HK-2 (cell line): Measurements from ENCODE around the gene DNAJB6.

Source experiments
- DNase-seq: peaks from one replicate; pipeline ENCODE4 v3.0.0-alpha.2; 2018; ENCODE audit not compliant: unreplicated experiment

The DNAJB6 gene

GRCh38 chr7:157368955-157369354 is 32.2 kb downstream of the DNAJB6 start:
- DNase-seq: no peak

DNA sequence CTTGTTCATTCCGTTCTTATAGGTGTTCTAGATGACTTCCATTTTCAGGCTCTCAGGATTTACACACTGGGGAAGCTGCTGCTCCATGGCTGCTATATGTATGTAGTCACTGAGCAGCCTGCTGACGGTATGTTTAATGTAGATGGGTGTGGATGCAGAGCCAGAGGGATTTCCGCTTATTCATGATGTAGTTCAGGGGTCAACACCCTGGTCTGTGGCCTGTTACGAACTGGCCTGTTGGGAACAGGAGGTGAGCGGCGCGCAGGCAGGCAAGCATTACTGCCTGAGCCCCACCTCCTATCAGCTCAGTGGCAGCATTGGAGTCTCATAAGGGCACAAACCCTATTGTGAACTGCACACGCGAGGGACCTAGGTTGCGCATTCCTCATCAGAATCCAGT is 33.9 kb downstream of the DNAJB6 start:
- DNase-seq: no peak

DNA sequence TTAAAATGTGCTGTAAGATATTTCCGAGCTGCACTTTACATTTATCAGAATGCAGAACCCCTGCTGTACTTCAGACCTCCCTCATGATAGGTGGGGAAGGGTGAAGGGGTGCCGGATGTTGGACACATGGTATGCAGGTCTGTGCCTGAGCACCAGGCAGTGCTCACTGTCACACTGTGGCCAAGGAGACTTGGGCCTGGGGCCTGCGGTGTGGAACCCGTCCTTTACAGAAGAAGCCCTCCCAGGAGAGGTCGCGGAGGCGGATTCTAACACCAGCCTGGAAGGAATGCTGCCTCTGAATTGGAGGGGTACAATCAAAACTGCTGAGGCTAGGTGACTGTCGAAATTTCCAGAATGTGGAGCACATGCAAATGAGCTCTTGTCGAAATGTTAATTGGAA is 34.5 kb downstream of the DNAJB6 start:
- DNase-seq: no peak

- no peak for DNase-seq
Measured at GRCh38 chr7:157372300-157373232, 35.8 kb downstream of the DNAJB6 start.

DNA sequence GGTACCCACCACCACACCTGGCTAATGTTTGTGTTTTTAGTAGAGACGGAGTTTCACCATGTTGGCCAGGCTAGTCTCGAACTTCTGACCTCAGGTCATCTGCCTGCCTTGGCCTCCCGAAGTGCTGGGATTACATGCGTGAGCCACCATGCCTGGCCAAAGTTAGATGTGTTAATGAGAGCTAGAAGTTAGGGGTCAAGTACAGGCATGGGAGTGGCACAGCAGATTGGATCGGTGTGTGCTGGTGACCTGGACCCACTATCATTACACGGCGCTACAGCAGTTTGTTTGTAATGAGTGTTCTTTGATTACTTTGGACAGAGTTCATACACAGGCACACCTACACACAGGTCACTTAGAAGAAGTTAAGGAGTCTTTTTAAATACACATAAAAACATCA is 36.7 kb downstream of the DNAJB6 start:
- no peak for DNase-seq

GRCh38 chr7:157375410-157375809 is 38.6 kb downstream of the DNAJB6 start:
- no peak for DNase-seq

- no peak for DNase-seq
Measured at GRCh38 chr7:157377436-157378124, 40.8 kb downstream of the DNAJB6 start.

DNA sequence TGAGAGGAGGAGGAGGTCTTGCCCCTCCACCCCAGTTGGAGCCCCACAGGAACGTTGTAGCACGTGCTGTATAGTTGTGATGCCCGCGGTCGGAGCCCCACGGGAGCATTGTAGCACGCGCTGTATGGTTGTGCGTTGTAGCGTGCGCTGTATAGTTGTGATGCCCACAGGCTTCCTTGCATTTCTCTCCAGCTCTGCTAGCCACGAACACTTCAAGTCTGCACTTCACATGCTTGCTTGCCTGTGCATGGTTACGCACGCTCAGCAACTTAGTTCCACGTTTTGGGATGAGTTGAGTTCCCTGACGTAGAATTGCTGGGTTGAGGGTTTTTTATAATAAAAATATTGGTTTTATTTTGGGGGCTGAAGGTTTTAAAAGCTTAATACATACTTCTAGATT is 41.6 kb downstream of the DNAJB6 start:
- DNase-seq: no peak

GRCh38 chr7:157379493-157379892 is 42.7 kb downstream of the DNAJB6 start:
- no peak for DNase-seq

GRCh38 chr7:157380416-157380815 is 43.6 kb downstream of the DNAJB6 start:
- DNase-seq: no peak

DNA sequence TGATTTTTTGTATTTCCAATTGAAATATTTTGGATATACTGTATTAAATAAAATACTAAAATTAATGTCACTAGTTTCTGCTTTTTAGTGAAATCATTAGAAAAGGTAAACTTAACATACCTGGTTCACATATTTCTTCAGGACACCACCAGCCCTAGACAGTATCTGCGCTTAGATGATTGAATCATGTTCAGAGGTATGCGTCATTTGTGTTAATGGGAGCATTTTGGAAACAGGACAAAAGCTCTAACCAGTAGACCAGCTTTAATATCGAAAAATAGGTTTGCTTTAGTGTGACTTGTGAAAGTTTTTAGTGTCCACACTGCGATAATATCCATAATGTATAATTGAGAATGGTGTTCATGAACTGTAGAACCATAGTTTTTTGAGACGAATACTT is 47.1 kb downstream of the DNAJB6 start:
- no peak for DNase-seq

GRCh38 chr7:157384301-157384700 is 47.5 kb downstream of the DNAJB6 start:
- no peak for DNase-seq

GRCh38 chr7:157386979-157387800 is 50.4 kb downstream of the DNAJB6 start:
- DNase-seq: peak; percentile 77

GRCh38 chr7:157388301-157388700 is 51.5 kb downstream of the DNAJB6 start:
- DNase-seq: no peak

DNA sequence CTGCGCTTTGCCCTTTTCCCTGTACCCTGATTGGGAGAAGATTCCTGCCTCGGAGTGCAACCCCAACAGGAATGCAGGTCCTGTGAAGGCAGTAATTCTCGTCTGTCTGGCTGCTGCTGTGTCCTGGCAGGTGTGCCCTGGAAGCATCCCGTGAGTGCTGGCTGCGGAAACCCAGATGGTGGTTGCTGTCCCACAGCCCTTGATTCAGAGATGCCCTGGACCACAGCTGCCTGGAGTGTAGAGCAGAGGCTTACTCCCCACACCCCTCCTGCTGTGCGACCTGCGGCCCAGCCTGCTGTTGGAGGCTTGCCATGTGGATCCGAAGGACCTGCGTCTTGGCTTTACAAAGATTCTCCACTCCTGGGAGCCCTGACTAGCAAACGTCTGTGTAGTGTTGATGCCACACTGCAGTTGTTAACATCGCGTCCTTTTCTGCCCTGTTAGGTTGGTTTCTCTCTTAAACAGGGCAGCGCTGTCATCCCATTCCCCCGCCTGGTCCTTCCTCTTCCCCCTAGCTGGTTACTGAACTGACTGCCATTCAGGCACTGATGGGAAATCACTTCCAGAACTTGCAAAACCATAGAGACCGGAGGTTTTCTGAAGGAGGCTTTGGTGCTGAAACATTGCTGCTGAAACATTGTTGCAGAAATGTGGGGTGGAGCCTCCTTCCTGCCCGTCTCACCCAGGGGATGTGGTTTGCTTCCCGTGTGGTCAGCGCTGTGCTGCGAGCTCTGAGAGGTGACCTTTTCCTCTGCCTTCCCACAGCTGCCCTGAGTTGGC is 53.3 kb downstream of the DNAJB6 start:
- no peak for DNase-seq

DNA sequence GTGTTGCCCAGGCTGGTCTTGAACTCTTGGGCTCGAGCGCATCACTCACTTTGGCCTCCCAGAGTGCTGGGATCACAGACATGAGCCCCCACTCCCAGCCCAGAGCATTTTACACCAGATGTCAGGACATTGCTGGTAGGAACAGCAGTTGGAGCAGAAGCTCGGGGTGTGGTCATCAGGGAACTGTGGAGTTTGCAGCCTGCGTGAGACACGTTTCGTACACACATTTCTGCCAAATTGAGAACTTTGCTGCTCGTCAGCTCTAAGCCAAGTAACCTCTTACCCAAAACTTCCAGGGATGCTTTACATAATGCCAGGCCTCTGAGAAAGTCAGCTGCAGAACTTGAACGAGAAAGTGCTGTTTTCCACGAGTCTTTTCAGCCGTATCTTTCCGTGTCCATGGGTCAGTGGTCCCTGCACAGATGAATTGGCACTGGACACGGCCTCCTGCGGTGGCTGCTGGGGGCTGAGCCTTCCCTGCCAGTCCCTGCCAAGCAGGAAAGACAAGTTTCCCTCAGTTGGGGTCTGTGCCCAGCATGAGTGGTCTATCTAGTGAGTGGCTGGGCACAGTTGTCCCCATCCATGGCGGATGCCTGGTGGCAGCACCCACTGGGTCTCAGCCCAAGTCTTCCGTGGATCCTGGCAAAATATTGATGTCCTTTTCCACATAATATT is 54.4 kb downstream of the DNAJB6 start:
- no peak for DNase-seq

- no peak for DNase-seq
Measured at GRCh38 chr7:157392256-157393037, 55.6 kb downstream of the DNAJB6 start.

DNA sequence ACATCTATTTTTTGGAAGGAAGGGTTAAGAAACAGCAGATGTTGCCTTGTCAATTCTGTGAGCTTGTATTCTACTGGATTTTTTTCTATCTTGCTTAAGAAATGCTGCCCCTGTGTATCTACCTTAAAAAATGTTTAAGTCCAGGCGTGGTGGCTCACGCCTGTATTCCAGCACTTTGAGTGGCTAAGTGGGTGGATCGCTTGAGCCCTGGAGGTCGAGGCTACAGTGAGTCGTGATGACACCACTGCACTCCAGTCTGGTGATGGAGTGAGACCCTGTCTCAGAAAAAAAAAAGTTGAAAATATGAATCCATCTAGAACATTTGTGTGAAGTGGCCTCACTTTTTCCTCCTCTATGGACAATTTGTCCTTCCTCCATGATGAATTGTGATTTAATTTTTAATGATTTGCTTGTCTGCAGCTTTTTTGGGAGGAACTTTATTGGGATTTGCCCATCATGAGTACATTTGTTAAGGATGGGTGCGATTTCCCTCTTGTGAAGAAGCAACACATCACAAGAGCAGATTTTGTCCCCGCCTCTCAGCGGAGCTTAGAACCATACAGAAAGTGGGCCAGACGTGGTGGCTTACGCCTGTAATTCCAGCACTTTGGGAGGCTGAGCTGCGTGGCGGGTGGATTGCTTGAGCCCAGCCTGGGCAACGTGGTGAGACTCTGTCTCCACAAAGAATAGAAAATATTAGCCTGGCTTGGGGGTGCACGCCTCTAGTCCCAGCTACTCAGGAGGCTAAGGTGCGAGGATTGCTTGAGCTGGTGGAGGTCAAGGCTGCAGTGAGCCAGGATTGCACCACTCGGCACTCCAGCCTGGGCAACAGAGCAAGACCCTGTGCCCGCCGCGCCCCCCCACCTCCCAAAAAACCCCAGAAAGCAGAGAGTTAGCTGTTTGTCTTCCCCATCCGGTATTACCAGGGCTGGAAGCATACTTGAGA is 57.7 kb downstream of the DNAJB6 start:
- DNase-seq: no peak

DNA sequence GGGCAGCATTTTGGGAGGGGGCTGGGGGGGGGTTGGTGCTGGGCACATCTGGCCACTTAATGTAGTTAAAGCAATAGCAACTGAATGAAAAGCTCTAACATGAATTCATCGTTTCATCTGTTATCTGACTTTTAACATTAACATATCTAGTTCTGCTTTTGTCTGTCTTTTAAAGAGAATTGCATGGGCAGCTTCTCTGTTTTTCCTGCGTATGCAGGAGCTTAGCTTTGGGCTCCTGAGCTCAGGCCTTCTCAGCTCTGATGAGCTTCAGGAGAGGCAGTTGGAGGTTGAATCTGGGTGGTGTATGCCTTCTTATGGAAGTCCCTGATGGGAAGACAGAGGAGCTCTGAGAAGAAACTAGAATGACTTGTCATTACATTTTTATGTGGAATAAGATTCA is 58.4 kb downstream of the DNAJB6 start:
- no peak for DNase-seq
